Stomach (tissue), 4 donors: ENCODE data around the gene TECPR1.

ENCODE experiments used
- CTCF ChIP-seq, 7 experiments: fragments of 450-650 bp in 4 of 7; fragments of 200-600 bp in 3 of 7; sonication (generic) in 3 of 7; IDR thresholded peaks; one replicate each; pipeline ENCODE4 v1.5.1; 2016 to 2019; ENCODE audit warnings: antibody characterized with exemption in 7 of 7, control low read depth in 2 of 7, mild to moderate bottlenecking in 1 of 7
- POLR2A ChIP-seq, 4 donors: fragments of 450-650 bp; IDR thresholded peaks; one replicate each; pipeline ENCODE4 v1.6.1; 2016; ENCODE audit warnings: antibody characterized with exemption in 4 of 4, control low read depth in 2 of 4, mild to moderate bottlenecking in 1 of 4, moderate library complexity in 1 of 4

- no peak for TF ChIP-seq CTCF (IDR thresholded peaks at IDR 0.05)
- TF ChIP-seq POLR2A (IDR thresholded peaks at IDR 0.05) = no peak
Observed at GRCh38 chr7:98234429-98235147, 17.4 kb downstream of the TECPR1 start.
